HCT116 (cell line): ENCODE measurements around the gene MINDY4. TPM values are rescaled to one million over a fixed set of nuclear protein-coding genes. Genes with fewer than 3 reads are reported as not detected.
"Not testable (repeated sequence)": the region's sequence is repeated elsewhere in the genome, so short reads cannot be mapped to it uniquely, and the experiment has no call there.

ENCODE experiments used
- ATAC-seq: fragments of 200-7000 bp; cut with Tn5 transposase; 2 replicates; pipeline ENCODE4 v1.9.1; 2020; ENCODE audit warnings: mild to moderate bottlenecking, moderate library complexity
- BruUV-seq: library from RNA; stranded (reverse); fragments of 400-500 nt; replicated peaks from 2 replicates; lab custom pipeline; 2021; lab: Mats Ljungman, UMichigan
- CTCF ChIA-PET: fragments of 300-600 bp; sonication (Branson Sonifier 250); formaldehyde crosslinking; loops from one replicate; lab custom pipeline; 2021; ENCODE audit warnings: antibody characterized with exemption; lab: Charles Lee
- POLR2A ChIA-PET: fragments of 300-600, 350-600 bp; sonication (Branson Sonifier 250); formaldehyde crosslinking; loops from one replicate; lab custom pipeline; 2021; ENCODE audit warnings: antibody characterized with exemption; lab: Charles Lee
- RAD21 ChIA-PET, 2 experiments: fragments of 300-600 bp; sonication (Branson Sonifier 250); formaldehyde crosslinking; loops; one replicate each; lab custom pipeline; 2023; ENCODE audit warnings: low total read pairs in 2 of 2; ENCODE audit not compliant: uncharacterized antibody in 2 of 2, unreplicated experiment in 2 of 2, low non-redundant PET in 1 of 2; lab: Charles Lee
- DNase-seq: peaks from one replicate; pipeline ENCODE4 v3.0.0-alpha.2; 2010; ENCODE audit warnings: low read depth, low spot score
- H2AFZ ChIP-seq: fragments of 200-600 bp; shearing (Covaris generic), sonication (generic); 2 replicates; pipeline ENCODE4 v1.6.1; 2017; ENCODE audit warnings: low read depth, mixed run types, mixed read lengths, antibody characterized with exemption, low read length; ENCODE audit not compliant: poor library complexity, severe bottlenecking
- H3K27ac ChIP-seq: 2 replicates; pipeline ENCODE4 v1.5.1; 2012; ENCODE audit warnings: low read depth, low read length
- H3K27me3 ChIP-seq: fragments of 200-600 bp; sonication (generic); 2 replicates; pipeline ENCODE4 v1.6.1; 2016; ENCODE audit warnings: mixed run types, low read length, mixed read lengths; ENCODE audit not compliant: insufficient read depth
- H3K36me3 ChIP-seq, 2 experiments: fragments of 200-500 bp in 1 of 2; fragments of 200-600 bp in 1 of 2; sonication (Bioruptor generic) in 1 of 2; sonication (generic) in 1 of 2; 2 replicates each; pipeline versions ENCODE4 v1.5.1 to v1.6.1; 2014 to 2016; ENCODE audit warnings: low read length in 2 of 2, inconsistent platforms in 1 of 2, mixed read lengths in 1 of 2, mixed run types in 1 of 2; ENCODE audit not compliant: insufficient read depth in 2 of 2, control insufficient read depth in 1 of 2
- H3K4me1 ChIP-seq, 2 experiments: fragments of 200-600 bp in 1 of 2; sonication (generic) in 1 of 2; 2 replicates each; pipeline versions ENCODE4 v1.5.1 to v1.6.1; 2012 to 2017; ENCODE audit warnings: low read length in 2 of 2, inconsistent platforms in 1 of 2, mild to moderate bottlenecking in 1 of 2, mixed read lengths in 1 of 2, mixed run types in 1 of 2, moderate library complexity in 1 of 2; ENCODE audit not compliant: insufficient read depth in 2 of 2, control insufficient read depth in 1 of 2
- H3K4me2 ChIP-seq: fragments of 200-600 bp; sonication (generic); 2 replicates; pipeline ENCODE4 v1.6.1; 2017; ENCODE audit warnings: mixed run types, low read length, mixed read lengths
- H3K4me3 ChIP-seq, 2 experiments: fragments of 200-600 bp in 1 of 2; sonication (generic) in 1 of 2; replicated peaks in 1 of 2; 2 replicates each; pipeline ENCODE4 v1.5.1; 2011 to 2016; ENCODE audit warnings: low read length in 2 of 2, control low read depth in 1 of 2, low read depth in 1 of 2, mild to moderate bottlenecking in 1 of 2, mixed read lengths in 1 of 2, mixed run types in 1 of 2
- H3K79me2 ChIP-seq: fragments of 200-600 bp; sonication (generic); 2 replicates; pipeline ENCODE4 v1.6.1; 2017; ENCODE audit warnings: mild to moderate bottlenecking, mixed run types, low read length, moderate library complexity, mixed read lengths; ENCODE audit not compliant: insufficient read depth
- H3K9ac ChIP-seq: fragments of 200-600 bp; sonication (generic); 2 replicates; pipeline ENCODE4 v1.6.1; 2016; ENCODE audit warnings: low read length, mixed read lengths
- H3K9me2 ChIP-seq: fragments of 200-600 bp; sonication (generic), shearing (Covaris generic); 2 replicates; pipeline ENCODE4 v1.6.1; 2017; ENCODE audit warnings: mixed run types, mild to moderate bottlenecking, moderate library complexity; ENCODE audit not compliant: insufficient read depth
- H3K9me3 ChIP-seq, 2 experiments: fragments of 200-500 bp in 1 of 2; fragments of 200-600 bp in 1 of 2; sonication (Bioruptor generic) in 1 of 2; sonication (generic) in 1 of 2; 2 replicates each; pipeline ENCODE4 v1.6.1; 2014 to 2017; ENCODE audit warnings: low read length in 2 of 2, mixed read lengths in 2 of 2, inconsistent platforms in 1 of 2, low read depth in 1 of 2, mild to moderate bottlenecking in 1 of 2, mixed run types in 1 of 2, moderate library complexity in 1 of 2; ENCODE audit not compliant: control insufficient read depth in 1 of 2, insufficient read depth in 1 of 2
- H4K20me1 ChIP-seq: fragments of 200-600 bp; sonication (generic), shearing (Covaris generic); 2 replicates; pipeline ENCODE4 v1.6.1; 2017; ENCODE audit warnings: mixed run types, mild to moderate bottlenecking, moderate library complexity; ENCODE audit not compliant: insufficient read depth
- EGR1 ChIP-seq: IDR thresholded peaks from 2 replicates; pipeline ENCODE4 v1.6.1; 2012; ENCODE audit warnings: low read depth
- ELF1 ChIP-seq: IDR thresholded peaks from 2 replicates; pipeline ENCODE4 v1.6.1; 2012; ENCODE audit warnings: low read depth, borderline replicate concordance
- EZH2 ChIP-seq: fragments of 200-600 bp; sonication (generic); IDR thresholded peaks from 2 replicates; pipeline ENCODE4 v1.6.1; 2017; ENCODE audit warnings: antibody characterized with exemption, mixed run types
- EZH2phosphoT487 ChIP-seq: fragments of 200-600 bp; IDR thresholded peaks from 2 replicates; pipeline ENCODE4 v1.6.1; 2018; ENCODE audit warnings: antibody characterized with exemption, borderline replicate concordance
- FOSL1 ChIP-seq: IDR thresholded peaks from 2 replicates; pipeline ENCODE4 v1.6.1; 2012; ENCODE audit warnings: low read depth
- JUND ChIP-seq: IDR thresholded peaks from 2 replicates; pipeline ENCODE4 v1.6.1; 2012
- SRF ChIP-seq: IDR thresholded peaks from 2 replicates; pipeline ENCODE4 v1.6.1; 2012; ENCODE audit warnings: low read depth
- YY1 ChIP-seq: IDR thresholded peaks from 2 replicates; pipeline ENCODE4 v1.6.1; 2011; ENCODE audit warnings: low read length, low read depth, moderate library complexity, mild to moderate bottlenecking; ENCODE audit not compliant: insufficient replicate concordance; ENCODE audit errors: extremely low read depth
- ZFX ChIP-seq: fragments of 450-650 bp; IDR thresholded peaks from 2 replicates; pipeline ENCODE4 v1.6.1; 2017
- ZNF274 ChIP-seq: fragments of 200-500 bp; sonication (Bioruptor generic); IDR thresholded peaks from 2 replicates; pipeline ENCODE4 v1.6.1; 2014; ENCODE audit warnings: mild to moderate bottlenecking, low read depth, low read length, inconsistent platforms
- intact Hi-C: fragments of 100-400 bp; cut with micrococcal nuclease; formaldehyde crosslinking; loops from 2 replicates; pipeline ENCODE4 v1.10.0; 2022
- total RNA-seq: library from RNA; stranded (reverse); gene quantifications from one replicate; pipeline ENCODE4 v1.2.1, GENCODE V29; 2021; ENCODE audit not compliant: unreplicated experiment
- TF ChIP-seq, protein P1 (sequence below): IDR thresholded peaks from 2 replicates; pipeline ENCODE4 v1.6.1; 2012
- TF ChIP-seq, protein P2 (sequence below): IDR thresholded peaks from 2 replicates; pipeline ENCODE4 v1.6.1; 2012
- TF ChIP-seq, protein P3 (sequence below), 3 experiments: fragments of 200-600 bp in 1 of 3; sonication (generic) in 1 of 3; IDR thresholded peaks in 2 of 3; conservative IDR thresholded peaks in 1 of 3; 2 replicates each; pipeline ENCODE4 v1.5.1; 2012 to 2017; ENCODE audit warnings: low read depth in 2 of 3, low read length in 2 of 3, antibody characterized with exemption in 1 of 3, borderline replicate concordance in 1 of 3, control low read depth in 1 of 3, mild to moderate bottlenecking in 1 of 3, mixed read lengths in 1 of 3, mixed run types in 1 of 3, moderate library complexity in 1 of 3; ENCODE audit not compliant: insufficient read depth in 1 of 3

The MINDY4 gene
- total RNA-seq, 1 experiment from 2014 or later: 6.1 TPM

DNA sequence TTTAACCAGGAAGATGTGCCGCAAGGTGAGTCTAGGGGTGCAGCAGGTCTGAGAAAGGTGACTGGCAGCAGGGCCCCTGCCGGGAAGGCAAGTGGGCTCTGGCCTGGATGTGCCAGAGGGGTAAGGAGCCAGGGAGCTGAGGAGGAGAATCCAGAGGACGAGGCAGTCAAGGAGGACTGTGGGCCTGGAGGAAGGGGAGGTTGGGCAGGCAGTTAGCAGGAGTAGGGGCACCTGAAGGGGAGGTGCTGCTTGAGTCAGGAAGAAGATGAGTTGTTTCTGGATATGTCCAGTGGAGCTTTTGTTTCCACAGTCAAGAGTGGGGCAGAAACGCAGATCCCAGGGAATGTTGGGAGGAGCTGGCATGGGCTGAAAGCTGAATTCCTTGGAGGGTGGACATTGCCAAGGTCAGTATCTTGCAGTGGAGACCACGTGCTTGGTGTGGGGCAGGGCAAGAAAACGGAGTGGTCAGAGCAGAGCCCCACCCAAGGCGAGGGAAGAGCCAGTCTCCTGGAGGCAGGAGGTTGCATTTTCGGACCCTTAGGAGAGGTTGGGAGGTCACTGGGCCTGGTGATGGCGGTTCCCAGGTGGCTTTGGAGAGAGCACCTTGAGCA lies 34.0 kb downstream of the MINDY4 start:
- TF ChIP-seq EZH2: no peak
- Histone ChIP-seq H3K27ac (no peak overlapping the region), H3K4me3 (no peak overlapping the region), H2AFZ (no peak overlapping the region), H3K27me3 (no peaks in the 10 kb centered on the region), H3K36me3 (no peaks in the 10 kb centered on the region), H3K4me2 (no peak overlapping the region), H3K79me2 (no peaks in the 10 kb centered on the region), H3K9ac (no peak overlapping the region), H3K9me2 (no peaks in the 10 kb centered on the region), H3K9me3 (no peaks in the 10 kb centered on the region), H3K4me1 (no peaks in the 10 kb centered on the region), H4K20me1 (no peaks in the 10 kb centered on the region)
- intact Hi-C loops: no loop called here
- ATAC-seq (no peak), DNase-seq (no peak)
- ChIA-PET CTCF (no interaction called here), RAD21 (interaction anchor here in 1 of 2 experiments (0.6 kb wide), 1 partner anchor 178 kb away, joined by 3 read pairs; no protein-coding TSS in a partner anchor), POLR2A (no interaction called here)
- no TSS peak for BruUV-seq

DNA sequence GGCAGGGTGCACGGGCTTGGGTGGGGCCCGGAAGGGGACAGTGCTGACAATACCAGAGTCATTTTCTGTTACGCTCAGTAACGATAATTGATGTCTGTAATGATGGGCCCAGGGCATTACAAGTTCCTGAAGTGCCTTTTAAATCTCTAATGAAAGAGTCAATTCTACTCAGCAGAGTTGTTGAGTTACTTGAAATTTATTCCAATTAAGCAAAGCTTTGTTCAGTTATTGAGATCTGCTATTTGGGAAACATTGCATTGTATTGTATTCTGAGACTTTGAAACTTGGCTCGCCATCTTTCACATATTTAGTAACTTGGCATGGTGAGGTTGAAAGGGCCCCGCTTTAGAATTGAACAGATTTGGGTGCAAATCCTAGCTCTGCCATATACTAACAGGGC lies 34.7 kb downstream of the MINDY4 start:
- no TSS peak for BruUV-seq
- Histone ChIP-seq H3K9me3 (no peaks in the 10 kb centered on the region), H3K27ac (no peak overlapping the region), H3K9ac (no peak overlapping the region), H3K4me3 (no peak overlapping the region), H2AFZ (no peak overlapping the region), H3K79me2 (no peaks in the 10 kb centered on the region), H3K4me2 (no peak overlapping the region), H3K27me3 (no peaks in the 10 kb centered on the region), H3K4me1 (no peaks in the 10 kb centered on the region), H3K36me3 (no peaks in the 10 kb centered on the region), H3K9me2 (no peaks in the 10 kb centered on the region), H4K20me1 (no peaks in the 10 kb centered on the region)
- CTCF ChIA-PET: interaction anchor here (0.8 kb wide), 1 partner anchor 317 kb away, joined by 4 read pairs; no protein-coding TSS in a partner anchor
- intact Hi-C loops: no loop called here
- RAD21 ChIA-PET: no interaction called here
- POLR2A ChIA-PET: interaction anchor here (0.7 kb wide), 1 partner anchor 317 kb away, joined by 3 read pairs; no protein-coding TSS in a partner anchor
- ATAC-seq (no peak), DNase-seq (no peak)
- TF ChIP-seq ELF1 (no peak), EZH2phosphoT487 (no peak), SRF (no peak), FOSL1 (no peak), EGR1 (no peak), YY1 (no peak), ZNF274 (no peak), ZFX (no peak), JUND (no peak)
- TF ChIP-seq, protein P1, sequence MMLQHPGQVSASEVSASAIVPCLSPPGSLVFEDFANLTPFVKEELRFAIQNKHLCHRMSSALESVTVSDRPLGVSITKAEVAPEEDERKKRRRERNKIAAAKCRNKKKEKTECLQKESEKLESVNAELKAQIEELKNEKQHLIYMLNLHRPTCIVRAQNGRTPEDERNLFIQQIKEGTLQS: no peak
- TF ChIP-seq, protein P2, sequence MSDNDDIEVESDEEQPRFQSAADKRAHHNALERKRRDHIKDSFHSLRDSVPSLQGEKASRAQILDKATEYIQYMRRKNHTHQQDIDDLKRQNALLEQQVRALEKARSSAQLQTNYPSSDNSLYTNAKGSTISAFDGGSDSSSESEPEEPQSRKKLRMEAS: no peak
- TF ChIP-seq, protein P3, sequence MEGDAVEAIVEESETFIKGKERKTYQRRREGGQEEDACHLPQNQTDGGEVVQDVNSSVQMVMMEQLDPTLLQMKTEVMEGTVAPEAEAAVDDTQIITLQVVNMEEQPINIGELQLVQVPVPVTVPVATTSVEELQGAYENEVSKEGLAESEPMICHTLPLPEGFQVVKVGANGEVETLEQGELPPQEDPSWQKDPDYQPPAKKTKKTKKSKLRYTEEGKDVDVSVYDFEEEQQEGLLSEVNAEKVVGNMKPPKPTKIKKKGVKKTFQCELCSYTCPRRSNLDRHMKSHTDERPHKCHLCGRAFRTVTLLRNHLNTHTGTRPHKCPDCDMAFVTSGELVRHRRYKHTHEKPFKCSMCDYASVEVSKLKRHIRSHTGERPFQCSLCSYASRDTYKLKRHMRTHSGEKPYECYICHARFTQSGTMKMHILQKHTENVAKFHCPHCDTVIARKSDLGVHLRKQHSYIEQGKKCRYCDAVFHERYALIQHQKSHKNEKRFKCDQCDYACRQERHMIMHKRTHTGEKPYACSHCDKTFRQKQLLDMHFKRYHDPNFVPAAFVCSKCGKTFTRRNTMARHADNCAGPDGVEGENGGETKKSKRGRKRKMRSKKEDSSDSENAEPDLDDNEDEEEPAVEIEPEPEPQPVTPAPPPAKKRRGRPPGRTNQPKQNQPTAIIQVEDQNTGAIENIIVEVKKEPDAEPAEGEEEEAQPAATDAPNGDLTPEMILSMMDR (IDR thresholded peaks at IDR 0.05 in 2 of 3, conservative IDR thresholded peaks at IDR 0.05 in 1 of 3; ENCODE audit: borderline replicate concordance in 1 of 3, insufficient read depth in 1 of 3, low read depth in 2 of 3, low read length in 2 of 3): no peak

DNA sequence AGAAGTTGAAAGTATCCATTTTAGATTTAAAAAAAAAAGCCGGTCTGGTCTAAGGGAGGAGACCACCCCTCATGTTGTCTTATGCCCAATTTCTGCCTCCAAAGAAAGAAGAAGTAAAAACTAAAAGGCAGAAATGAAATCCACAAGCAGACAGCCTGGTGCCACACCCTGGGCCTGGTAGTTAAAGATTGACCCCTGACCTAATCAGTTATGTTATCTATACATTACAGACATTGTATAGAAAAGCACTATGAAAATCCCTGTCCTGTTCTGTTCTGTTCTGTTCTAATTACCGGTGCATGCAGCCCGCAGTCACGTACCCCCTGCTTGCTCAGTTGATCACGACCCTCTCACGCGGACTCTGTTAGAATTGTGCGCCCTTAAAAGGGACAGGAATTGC lies 36.3 kb downstream of the MINDY4 start:
- H3K9ac ChIP-seq, H3K4me2 ChIP-seq, H4K20me1 ChIP-seq, POLR2A ChIA-PET, H3K79me2 ChIP-seq, CTCF ChIA-PET, H3K36me3 ChIP-seq, intact Hi-C loops, H3K4me1 ChIP-seq, BruUV-seq, H3K9me3 ChIP-seq, RAD21 ChIA-PET, H3K4me3 ChIP-seq, H2AFZ ChIP-seq, H3K27ac ChIP-seq, ATAC-seq, H3K9me2 ChIP-seq, H3K27me3 ChIP-seq, DNase-seq: not testable (repeated sequence)
